Activated CD4-positive, CD25-positive, alpha-beta regulatory T cell treated with anti-CD3 and anti-CD28 coated beads, Interleukin-2, amount 50 U/mL, for 72 hours (primary cell): Measurements from ENCODE around the gene KCNK6.
A peak's percentile ranks its signal among the peaks of the same experiment; 100 is the strongest.

Source experiments
- DNase-seq: peaks from one replicate; pipeline ENCODE4 v3.0.0; 2021

The KCNK6 gene

DNA sequence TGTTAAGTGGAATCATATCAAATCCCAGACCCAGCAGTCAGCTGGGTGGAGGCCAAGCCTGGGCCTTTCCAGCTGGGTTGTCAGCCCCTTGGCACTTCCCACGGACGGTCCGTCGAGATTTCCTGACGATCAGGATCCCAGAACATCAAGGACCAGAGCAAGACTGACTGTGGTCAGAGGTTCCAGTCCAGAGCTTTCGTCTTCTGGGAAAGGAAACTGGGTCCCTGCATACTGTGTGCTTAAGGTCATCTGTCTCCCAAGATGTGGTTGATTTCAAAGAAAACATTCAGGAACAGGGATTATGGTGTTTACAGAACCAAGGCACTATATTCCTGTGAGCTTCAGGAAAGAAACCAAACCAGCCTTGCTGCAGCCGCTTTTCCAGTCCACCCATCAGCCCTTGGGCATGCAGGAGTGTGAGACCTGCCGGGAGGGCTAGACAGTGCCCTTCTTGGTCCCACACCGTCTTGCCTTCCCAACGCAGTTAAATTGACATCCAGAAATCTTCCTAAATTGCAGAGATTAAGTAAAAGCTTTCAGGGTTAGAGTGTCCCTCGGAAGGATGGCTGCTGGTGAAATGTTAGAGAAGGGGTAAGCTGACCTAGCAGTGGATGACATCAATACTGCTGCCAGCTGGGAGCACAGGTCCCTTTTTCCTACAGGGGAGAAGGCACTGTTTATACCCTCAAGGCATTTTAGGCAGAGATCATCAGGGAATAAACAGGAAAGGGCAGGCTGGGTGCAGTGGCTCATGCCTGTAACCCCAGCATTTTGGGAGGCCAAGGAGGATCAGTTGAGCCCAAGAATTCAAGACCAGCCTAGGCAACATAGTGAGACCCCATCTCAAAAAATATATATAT, 20.6 kb upstream of the KCNK6 start:
- no peak for DNase-seq

DNA sequence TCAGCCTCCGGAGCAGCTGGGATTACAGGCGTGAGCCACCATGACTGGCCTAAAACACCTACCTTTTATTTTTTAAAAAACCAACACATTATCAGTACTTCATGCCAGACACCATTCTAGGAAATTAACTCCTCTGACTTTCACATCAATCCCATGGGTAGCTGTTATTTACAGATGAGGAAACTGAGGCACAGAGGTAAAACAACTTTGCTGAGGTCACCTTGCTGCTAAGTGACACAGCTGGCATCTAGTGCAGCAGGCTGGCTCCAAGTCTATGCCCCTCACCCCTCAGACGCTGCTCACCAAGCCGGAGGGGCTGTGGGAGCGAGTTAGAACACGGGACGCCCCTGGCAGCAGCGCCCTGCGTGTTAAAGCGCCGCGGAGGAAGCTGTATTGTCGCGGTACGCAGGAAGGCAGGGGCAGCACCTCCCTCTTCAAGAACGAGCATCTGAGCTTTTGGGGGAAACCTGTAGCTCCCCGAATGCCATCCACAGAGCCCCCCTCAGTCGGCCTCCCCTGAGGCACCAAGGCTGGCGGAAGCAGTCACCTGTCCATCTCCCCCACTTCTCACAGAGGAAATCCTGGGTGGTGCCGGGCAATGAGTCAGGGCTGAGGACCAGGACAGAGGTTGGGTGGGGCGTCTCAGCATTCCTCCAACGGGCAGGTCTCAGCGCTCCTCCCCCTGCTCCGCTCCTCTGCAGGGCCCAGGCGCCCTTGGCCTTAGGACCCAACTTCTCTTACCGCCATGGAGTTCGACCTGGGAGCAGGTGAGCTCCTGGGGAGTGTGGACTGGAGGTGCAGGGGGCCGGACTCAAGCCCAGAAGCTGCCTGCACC, 15.9 kb upstream of the KCNK6 start, which contains the start of gene C19orf33:
TSS of gene C19orf33 (plus strand) at position 735 of the 835 bp plus-strand sequence. CDS start at position 746, 11 bp downstream.
- DNase-seq = no peak

DNA sequence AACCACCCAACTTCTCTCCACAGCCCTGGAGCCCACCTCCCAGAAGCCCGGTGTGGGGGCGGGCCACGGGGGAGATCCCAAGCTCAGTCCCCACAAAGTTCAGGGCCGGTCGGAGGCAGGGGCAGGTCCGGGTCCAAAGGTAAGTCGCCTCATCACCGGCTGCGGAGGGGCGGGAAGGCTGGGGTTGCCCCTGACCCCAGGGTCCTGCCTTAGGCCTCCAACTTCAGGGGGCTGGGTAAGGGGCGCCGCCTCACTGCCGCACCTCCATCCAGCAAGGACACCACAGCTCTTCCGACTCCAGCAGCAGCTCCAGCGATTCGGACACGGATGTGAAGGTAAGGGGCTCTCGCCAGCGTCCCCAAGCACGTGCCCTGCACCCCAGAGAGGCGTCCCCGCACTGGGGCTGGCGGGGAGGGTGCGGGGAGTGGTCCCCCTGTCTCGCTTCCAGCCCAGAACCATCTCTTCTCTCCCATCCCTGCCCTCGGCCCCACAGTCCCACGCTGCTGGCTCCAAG, 15.2 kb upstream of the KCNK6 start:
- no peak for DNase-seq

DNA sequence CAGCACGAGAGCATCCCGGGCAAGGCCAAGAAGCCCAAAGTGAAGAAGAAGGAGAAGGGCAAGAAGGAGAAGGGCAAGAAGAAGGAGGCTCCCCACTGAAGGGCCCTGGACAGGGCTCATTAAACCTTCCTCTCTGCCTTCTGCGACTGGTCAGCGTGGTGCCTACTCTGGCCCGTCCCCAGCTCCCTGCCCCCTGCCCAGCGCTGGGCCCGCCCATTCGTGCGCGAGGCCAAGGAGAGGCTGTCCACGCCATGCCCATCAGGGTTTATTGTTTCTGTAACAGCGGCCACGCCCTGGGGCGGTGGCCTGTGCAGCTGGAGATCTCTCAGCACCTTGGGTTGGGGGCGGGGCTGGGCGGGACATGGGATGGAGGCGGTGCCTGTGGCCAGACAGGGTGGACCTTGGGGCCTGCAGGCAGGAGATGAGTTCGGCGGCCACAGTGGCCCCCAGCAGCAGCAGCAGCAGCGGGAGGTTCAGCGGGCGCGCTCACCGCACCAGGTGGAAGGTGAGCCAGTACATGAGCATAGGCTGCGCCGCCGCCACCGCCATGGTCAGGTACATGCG, 14.7 kb upstream of the KCNK6 start:
- DNase-seq = no peak

DNA sequence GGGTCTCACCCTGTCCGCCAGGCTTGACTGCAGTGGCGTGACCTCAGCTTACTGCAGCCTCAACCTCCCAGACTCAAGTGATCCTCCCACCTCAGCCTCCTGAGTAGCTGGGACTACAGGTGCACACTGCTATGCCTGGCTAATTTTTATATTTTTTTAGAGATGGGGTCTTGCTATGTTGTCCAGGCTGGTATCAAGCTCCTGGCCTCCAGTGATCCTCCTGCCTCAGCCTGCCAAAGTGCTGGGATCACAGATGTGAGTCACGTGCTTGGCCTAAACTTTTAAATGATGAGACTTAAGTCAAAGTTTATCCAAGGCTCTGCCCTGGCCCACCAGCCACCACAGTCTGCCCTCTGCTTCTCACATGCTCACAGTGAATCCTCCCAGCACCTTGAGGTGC, 13.4 kb upstream of the KCNK6 start:
- DNase-seq = no peak

DNA sequence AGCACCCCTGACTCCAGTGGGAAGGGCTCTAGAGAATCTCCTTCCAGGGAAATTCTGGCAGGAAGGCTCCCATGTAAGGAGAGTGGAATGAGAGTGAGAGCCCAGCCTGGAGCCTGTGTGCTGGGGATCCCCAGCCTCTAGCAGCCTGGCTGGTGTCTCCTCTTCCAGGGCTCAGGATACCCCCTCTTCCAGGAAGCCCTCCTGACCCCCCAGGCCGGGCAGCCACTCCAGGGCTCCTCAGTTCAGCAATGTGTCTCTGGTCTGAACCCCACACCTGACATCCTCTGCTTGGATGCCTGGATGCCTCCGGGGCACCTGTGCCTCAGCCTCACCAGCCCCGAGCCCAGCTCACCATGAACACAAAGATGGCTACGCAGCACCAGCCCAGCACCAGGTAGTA, 12.6 kb upstream of the KCNK6 start:
- no peak for DNase-seq

DNA sequence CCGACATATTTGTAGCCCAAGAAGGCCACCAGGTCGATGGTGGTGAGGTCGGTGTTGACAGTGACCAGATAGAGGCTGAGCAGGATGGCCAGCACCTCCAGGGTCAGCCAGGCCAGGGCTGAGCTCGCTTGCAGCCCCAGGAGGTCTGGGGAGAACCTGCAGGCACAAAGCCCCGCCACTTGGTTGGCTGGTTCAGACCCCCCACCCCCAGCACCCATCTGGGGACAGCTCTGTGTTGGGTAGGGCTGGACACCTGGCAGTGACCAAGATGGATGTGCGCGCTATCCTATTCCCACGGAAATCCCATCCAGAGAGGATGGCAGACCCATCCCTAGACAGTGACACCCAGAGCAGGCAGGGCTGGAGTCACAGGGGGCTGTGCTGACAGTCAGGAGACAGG, 12.0 kb upstream of the KCNK6 start:
- DNase-seq = no peak

DNA sequence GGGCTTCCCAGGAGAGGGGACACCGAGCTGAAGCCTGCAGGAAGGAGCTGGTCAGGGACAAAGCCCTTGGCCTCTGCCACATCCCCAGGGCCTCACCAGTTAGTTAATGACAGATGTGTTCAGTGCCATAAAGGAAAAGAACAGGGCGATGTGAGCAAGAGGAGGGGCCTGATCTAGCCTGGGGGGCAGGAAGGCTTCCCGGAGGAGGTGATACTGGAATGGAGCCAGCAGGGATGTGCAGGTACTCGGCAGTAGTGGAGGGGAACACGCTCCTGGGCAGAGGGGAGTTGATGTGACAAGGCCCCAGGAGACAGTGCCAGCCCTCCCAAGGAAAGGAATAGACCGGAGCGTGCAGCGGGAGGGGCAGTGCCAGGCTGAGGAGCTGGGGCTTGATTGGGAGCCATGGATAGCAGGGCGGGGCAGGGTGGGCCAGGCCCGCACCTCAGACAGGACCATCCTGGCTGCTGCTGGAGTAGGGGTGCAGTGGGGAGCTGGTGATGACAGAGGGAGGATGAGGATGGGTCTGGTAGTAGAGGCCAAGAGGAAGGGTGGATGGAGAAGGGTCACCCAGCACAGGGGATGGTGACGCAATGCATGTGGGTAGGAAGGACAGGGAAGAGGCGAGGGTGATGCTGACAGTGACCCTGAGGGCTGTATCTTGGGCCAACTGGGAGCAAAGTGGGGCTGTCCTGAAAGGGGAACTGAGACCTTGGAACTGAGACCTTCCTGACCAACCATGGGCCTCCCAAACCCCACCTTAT, 11.5 kb upstream of the KCNK6 start:
- DNase-seq = no peak

DNA sequence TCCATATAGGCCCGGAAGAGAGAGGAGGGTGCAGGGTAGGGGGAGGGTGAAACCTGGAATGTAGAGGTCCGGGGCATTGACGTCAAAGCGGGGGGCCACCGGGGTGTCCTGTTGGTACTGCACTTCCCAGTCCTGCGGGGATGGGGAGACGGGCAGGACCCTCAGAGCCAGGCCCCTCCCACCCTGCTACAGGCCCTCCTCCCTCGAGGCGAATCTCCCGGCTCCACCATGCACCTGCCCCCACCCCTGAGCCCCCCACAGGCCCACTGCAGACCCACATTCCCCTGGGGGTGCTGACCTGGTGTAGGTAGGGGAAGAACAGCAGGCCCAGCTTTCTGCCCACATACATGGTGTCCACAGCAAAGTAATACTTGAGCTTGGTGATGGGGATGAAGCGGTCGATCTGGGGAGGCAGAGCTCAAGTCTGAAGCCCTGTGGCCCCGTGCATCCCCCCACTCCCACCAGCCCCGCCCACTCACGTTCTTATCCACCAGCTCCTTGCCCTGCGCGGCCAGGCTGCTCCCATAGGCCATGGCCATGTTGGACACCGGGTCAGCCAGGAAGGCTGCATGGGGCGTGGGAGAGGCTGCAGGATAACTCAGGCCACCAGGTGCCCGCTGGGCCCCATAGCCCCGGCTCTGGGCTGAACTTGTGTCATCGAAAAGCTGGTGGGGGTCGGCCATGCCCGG, 10.6 kb upstream of the KCNK6 start:
- no peak for DNase-seq

DNA sequence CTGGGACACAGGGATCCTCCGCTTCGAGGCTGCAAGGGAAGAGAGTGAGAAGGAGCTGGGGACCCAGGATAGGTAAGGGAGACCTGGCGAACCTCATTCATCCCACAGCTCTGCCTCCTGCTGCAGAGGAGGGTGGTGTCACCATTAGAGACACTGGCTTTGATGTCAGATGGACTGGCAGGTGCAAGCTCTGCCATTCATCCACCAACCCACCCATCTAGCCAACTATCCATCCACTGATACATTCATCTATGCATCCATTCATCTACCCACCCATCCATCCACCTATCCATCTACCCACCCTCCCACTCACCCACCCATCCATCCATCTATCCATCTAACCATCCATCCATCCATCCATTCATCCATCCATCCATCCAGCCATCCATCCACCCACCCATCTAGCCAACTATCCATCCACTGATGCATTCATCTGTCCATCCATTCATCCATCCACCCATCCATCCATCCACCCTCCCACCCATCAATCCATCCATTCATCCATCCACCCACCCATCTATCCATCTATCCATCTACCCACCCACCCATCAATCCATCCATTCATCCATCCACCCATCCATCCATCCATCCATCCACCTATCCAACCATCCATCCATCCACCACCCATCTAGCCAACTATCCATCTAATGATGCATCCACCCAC, 9.9 kb upstream of the KCNK6 start:
- no peak for DNase-seq

DNA sequence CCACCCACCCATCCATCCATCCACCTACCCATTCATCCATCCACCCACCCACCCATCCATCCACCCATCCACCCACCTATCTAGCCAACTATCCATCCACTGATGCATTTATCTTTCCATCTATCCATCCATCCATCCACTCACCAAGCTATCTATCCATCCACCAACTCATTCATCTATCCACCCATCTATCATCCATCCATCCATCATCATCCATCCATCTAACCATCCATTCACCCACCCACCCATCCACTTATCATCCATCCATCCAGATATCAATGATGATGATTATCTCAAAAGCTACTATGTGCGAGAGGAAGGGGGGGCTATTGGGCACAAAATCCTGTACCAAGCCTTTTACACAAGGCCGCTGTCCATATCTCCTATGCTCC, 9.4 kb upstream of the KCNK6 start:
- no peak for DNase-seq

DNA sequence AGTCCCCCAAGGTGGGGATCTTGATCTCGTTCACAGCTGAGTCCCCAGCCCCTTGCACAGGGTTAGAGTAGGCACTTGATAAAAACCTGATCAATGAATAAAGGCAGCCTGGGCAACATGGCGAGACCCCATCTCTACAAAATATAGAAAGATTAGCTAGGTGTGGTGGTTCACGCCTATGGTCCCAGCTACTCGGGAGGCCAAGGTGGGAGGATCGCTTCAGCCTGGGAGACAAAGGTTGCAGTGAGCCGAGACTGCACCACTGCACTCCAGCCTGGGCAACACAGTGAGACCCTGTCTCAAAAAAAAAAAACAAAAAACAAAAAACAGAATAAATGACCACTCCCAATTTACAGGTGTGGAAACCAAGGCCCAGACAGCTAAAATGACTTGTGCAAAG, 8.7 kb upstream of the KCNK6 start:
- DNase-seq = no peak

DNA sequence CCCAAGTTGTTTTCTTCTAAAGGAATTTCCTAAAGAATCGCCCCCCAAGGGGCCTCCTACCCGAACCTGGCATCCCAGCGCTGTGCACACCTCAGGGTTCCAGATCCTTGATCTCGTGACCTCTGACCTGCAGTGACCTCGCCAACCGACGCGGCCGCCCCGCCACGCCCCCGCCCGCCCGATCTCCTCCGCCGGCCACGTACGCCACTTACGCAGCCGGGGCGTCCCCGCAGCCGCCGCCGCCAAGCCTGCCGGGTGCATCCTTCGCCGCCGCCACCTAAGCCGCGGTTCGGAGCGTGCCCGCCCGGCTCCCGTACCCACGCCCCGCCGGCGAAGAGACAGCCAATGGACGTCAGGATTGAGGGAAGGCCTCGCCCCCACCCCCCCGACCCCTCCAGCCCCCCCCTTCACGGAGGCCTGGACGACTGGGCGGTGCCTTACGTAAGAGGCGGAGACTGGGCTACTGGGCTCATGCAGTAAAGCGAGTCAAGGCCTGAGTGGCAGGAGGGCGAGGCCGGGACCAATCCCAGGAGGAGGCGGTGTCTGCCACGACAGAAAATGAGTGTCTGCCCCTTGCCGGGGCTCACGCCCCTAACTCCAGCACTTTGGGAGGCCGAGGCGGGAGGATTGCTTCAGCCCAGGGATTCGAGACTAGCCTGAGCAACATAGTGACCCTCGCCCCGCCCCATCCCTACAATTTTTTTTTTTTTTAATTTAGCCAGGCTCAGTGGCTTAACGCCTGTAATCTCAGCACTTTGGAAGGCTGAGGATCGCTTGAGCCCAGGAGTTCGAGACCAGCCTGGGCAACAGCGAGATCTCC, 3.8 kb upstream of the KCNK6 start, which contains the start of gene YIF1B:
TSS of gene YIF1B (minus strand) at position 291 of the 820 bp plus-strand sequence. CDS start at position 261, 30 bp downstream.
- peak; percentile 95 for DNase-seq

DNA sequence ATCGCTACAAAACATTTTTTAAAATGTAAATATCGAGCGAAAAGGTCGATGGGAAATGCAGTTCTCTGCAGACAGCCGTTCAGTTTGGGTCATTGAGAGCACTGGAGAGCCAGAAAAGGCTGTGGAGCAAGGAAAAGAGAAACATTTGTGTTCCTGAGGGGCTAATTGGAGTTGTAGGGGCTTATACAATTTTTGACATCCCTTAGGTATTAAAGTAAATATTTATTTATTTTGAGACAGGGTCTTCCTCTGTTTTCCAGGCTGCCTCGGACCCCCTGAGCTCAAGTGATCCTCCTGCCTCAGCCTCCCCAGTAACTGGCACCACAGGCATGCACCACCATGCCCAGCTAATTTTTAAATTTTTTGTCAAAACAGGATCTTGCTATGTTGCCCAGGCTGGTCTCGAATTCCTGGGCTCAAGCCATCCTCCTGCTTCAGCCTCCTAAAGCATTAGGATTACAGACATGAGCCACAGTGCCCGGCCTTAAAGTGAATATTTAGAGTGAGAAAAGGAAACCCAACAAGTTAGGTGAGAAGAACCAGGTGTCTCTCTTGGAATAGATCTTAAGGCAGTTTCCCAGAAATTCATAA, 3.1 kb upstream of the KCNK6 start:
- DNase-seq = no peak

DNA sequence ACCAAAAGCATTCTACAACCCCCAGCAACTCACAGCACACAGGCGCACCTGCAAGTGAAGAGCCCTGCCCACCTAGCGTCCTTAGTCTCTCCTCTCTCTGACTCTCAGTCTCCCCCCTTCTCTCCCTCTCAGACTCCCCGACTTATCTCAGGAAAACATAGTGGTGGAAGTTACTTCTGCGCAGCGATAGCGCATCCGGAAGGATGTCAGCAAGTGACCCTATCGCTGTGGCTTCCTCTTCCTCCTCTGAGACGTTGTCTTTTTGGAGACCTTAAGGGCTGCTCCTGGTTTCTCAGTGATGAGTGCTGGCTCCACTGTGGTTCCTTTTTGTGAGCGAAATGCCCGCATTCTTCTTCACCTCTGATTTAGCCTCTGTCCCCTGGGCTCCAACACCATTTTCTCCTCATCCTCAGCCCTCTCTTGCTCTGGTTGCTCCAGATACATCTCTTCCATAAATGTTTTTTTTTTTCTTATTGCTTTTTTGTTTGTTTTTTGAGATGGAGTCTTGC, 2.5 kb upstream of the KCNK6 start:
- DNase-seq = no peak

DNA sequence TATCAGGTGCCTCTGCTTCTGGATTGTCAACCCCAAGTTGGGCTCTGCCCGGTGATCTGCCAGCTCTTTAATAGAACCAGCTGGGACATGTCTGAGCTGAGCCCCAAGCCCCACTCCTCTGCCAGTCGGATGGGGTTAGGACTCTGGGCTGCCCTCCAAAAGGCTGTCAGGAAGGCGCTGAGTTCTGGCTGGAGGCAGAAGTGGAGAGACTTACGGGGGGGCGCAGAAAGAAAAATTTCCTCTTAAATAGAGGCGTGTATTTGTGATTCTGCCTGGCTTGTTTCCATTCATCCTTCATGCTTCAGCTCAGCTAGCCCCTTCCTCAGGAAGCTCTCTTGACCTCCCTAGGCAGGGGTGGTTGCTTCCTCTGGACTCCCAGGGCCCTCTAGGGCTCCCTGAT, 985 bp upstream of the KCNK6 start:
- DNase-seq = no peak

DNA sequence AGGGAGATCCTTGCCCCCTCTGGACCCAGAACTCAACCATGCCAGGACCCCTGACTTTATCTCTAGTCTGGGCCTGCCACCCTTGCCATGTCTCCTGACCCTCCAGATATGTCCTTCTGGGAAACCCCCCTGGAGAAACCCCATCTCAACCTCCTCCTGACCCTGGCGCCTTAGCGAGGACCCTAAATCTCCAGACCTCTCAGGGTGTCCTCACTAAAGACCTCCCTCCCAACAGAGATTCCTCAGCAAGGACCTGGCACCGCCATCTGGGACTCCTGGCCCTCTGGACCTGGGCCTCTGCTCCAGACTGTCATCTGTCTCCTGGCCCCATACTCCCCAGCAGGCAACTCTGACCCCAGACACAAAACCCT, 1.3 kb downstream of the KCNK6 start:
- no peak for DNase-seq

DNA sequence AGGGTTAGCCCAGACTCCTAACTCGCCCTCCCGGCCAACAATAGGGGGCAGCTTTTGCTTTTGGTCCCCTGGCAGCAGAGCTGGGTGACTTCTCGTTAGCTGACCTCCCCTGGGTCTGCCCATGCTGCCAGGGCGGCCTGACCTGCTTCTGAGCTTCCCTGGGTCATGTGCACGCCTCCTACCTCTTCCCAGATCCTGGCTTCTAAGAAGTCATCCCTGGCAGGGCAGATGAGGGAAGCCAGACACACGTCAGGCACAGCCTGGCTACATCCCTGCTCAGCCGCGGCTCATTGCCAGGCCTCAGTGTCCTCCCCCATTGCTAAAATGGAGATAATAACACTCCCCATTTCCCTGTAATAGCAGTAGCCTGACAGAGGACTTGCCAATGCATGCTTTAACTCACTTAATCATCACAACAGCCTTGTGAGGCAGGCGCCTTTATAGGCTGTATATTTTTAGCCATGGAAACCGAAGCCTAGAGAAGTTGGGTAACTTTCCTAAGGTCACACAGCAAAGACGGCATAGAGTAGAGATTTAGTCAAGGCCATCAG, 2.1 kb downstream of the KCNK6 start:
- no peak for DNase-seq

DNA sequence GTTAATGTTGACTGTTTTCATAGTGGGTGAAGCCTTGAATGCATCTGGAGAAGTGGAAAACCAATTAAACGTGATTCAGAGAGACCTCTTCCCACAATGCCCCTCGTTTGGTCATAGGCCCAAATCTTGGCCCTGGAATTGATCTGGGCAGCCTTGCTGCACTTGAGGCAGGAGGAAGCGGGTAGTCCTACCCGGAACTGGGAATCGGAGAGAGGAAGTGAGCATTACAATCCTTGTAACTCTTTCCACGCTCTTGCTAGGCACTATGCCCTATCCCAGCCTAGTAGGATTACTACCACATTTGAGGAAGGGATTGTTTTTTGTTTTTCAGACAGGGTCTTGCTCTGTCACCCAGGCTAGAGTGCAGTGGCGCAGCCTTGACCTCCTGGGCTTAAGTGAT, 3.6 kb downstream of the KCNK6 start:
- DNase-seq = no peak

DNA sequence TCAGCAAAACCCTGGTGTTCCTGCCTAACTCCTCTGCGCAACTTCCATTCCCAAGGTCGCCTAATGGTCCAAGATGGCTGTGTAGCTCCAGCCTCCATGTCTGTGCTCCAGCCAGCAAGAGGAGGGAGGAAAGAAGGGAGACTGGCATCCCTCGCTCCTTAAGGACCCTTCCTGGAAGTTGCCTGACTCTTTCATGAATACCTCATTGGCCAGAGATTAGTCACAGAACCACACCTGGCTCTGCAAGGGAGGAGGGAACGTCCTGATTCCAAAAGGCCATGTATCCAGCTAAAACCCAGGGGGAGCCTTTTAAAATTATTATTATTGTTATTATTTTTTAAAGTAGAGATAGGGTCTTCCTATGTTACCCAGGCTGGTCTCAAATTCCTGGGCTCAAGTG, 4.8 kb downstream of the KCNK6 start:
- DNase-seq = no peak
